Activated CD4-positive, alpha-beta T cell treated with anti-CD3 and anti-CD28 coated beads, Interleukin-10, Interleukin-2, amounts not matched to agents 100 ng/mL and 50 ng/mL, durations not matched to agents 16 hours and 8 hours (primary cell): Measurements from ENCODE around the gene LRRC4C.

Experiments
- DNase-seq: peaks from one replicate; pipeline ENCODE4 v3.0.0-alpha.2; 2020

Gene LRRC4C

DNA sequence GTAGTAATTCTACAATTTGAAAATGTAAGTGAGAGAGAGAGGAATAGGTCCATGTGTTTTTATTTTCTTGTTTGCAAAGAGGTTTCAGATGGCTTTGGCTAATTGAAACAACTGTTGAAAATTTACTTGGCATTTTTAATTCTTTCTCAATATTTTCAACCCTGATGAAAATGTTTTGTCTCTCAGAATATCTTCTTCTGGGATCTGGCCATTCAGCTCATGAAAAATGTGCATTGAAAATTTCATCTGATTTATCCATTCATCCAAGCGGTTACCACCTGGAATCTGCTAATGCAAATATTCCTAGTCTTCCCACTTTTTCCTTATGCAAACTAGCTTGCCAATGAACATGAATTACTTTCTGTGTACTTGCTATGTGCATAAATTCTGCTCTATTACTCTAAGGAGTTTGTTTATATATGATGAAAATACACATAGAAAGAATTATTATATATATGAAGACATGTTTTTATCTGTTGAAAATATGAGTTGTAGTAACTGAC lies 621.2 kb downstream of the LRRC4C start:
- no peak for DNase-seq

DNA sequence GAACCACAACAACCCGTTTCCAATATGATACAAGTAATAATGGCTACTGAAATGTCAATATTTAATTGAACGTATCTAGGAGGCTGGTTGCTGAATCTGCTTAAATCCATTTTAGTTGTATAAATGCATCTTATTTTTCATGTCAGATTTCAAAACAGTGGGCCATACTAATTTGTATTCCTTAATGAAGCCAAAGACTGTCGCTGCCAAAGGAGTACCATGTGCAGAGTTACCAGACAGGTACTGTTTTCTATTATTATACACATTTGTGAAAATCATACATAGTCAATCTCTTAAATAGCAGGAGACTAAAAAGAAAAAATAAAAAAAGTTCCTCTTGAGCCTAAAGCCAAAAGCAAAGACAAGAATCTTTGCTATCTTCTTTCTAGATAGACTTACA lies 632.3 kb downstream of the LRRC4C start:
- DNase-seq: no peak

DNA sequence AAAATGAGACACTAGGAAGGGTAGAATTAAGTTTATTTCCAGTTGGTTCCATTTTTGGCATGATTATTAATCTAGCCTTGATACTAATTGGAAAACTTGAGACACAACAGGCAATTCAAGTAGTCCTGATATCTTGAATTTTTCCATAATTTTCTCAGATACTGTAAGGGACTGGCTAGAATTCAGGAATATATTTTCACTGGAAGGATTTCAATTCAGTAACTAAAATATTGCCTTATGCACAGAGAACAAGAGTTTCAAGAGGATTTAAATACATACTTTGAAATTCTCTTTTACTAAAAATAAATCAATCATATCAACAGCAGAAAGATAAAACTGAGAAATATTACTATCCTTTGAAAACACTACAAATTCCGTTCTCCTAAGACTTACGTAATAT lies 632.9 kb downstream of the LRRC4C start:
- DNase-seq: no peak

DNA sequence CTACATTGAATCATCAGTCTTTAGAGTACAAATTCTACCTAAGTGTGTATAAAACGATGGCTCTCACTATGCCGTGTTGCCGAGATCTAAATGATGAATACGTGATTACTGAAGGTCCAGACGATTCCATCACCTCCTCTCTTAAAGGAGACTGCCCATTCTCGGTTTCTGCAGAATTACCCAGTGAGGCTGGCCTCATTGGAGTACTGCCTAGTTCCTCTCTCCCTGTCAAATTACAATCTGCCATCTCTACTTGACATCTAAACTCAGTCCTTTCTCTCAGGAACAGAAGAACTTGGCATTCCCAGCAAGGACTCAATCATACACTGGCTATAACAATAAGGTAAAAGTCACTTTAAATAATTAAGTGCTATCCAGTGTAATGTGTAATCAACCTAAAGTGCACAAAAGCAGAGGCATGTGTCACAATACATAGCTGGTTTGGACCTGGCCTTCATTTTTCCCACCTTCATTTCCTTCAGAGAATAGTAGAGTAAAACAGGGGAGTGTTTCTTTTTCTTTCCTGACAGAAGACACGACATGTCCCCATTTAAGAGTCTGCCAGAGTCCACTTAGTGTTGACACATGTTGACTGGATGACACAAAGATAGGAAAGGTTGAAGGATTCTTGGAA lies 634.1 kb downstream of the LRRC4C start:
- DNase-seq: no peak

DNA sequence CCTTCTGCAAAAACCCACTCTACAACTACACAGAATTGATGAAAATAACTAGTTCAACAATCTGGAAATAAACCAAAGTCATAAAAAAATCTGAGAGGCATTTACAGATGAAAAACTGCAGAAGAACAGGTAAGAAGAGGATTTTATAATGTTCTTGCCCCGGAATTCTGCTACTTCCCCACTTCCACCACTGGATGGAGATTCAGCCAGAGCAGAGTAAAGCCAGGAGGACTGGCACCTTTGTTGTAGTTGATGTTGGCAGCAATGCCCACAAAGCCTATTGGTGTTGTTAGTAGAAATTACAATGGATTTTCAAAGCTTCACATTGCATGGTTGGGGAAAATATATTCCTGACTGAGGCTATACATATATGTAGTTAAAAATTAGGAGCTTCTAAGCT lies 640.2 kb downstream of the LRRC4C start:
- DNase-seq: no peak

DNA sequence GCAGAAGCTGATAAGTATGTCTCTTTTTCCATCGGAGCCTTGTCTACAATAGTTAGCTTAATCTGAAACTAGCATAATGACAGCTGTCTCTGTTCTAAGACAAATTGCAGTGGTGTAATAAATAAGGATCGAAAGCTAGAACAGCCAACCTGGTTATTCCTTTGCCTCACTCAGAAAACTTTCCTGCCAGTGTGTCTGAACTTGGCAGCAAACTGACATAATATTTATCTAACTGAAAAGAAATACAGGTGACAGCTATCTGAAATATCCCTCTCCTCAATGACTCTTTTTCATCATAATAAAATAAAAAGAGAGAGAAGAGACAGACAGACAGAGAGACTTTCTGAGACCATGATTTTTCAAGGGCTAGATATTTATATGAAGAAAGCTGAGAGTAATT lies 642.5 kb downstream of the LRRC4C start:
- DNase-seq: no peak

DNA sequence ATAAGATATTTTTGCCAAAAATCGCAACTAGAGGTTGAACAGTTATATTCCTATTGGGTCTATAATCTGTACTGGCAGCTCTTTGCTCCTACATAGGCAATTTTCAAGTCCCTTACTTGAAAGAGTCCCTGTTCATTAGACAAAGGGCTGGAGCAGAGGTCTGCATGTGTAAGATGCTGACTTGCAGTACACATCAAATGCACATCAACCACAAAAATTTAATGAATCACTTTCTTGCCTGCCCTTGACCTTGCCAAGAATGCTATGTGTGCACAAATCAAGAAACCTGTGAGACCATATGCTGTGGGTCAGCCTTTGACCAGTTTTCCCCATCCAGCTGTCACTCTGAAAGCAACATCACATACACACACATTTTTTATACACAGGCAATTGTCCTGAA lies 661.5 kb downstream of the LRRC4C start:
- no peak for DNase-seq

DNA sequence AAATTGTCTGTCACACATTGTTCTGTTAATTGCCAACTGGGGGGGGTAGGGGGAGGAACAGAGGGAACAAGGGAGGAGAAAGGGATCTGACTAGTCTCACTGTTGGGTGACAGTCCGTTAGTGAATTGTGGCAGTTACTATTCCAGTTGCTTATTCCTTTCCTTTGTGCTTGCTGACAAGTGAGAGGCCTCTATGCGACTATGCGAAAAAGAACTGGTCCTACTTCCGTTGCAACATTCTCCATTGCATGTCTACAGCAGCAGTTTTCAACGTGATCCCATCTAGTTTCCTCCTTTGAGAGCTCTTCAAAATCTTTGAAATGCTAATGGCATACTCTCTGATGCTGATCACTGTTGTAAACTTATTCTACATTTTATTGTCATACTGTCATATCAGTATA lies 672.2 kb downstream of the LRRC4C start:
- DNase-seq: no peak

DNA sequence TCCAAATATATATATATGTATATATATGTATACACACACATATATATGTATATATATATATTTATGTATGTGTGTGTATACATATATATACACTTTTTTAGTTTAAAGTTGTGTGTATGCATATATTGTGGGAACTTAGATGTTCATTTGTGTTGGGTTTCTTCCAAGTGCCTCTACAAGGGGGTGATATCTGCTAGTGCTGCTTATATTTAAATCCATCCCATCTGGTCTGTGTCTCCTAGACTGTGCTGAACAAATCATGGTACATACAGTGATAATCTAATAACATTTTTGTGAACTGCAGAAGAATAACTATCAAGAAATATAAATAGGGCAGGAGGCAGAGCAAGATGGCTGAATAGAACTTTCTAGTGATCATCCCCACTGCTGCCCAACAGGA lies 696.4 kb downstream of the LRRC4C start:
- no peak for DNase-seq

DNA sequence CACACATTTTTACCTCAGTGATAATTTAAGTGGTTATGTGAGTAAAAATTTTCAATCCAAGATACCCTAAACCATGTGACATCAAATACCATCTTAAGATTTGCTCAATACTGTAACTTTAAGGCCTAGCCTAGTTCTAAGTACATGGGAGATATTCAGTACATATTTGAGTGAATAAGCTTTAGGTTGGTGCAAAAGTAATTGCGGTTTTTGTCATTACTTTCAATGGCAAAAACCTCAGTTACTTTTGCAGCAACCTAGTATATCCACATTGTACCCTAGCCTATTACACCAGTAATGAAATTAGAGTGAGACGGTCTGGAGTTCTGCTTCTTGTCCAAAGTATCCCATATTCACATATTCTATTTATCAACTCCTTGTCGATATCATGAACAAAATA lies 700.1 kb downstream of the LRRC4C start:
- no peak for DNase-seq

DNA sequence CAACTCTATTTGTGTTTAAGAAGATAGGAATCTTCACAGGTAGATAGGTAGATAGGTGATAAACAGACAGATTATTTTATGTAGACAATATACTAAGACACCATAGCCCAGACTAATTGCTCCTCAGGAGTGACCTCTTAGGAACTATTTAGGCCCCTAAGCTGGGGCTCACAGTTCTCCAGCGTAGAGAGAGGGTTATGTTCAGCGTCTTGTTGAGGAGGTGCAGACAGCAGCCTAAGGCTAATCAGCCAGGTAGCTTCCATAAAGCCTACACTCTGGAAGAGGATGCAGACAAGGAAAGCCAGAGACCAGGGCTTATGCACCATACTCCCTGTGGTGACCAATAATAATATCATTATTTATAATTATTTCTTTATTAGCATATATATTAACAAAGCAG lies 705.2 kb downstream of the LRRC4C start:
- no peak for DNase-seq

DNA sequence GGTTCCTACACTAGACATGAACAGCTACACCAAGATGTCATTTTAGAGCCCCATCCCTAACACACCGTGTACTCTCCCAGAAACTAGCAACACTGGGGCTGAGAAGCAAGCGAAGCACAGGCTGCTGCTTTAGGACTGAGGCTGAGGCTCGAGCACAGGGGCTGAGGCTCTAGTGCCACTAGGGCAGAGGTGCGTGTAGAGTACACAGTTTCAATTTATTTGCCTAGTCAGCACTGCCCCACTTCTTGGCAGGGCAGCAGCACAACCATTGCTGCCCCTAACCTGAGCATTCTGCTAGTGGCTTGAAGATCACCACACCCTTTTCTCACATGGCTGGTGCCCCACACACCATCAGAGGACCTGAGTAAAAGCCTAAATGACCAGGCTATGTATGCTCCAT lies 713.2 kb downstream of the LRRC4C start:
- no peak for DNase-seq

DNA sequence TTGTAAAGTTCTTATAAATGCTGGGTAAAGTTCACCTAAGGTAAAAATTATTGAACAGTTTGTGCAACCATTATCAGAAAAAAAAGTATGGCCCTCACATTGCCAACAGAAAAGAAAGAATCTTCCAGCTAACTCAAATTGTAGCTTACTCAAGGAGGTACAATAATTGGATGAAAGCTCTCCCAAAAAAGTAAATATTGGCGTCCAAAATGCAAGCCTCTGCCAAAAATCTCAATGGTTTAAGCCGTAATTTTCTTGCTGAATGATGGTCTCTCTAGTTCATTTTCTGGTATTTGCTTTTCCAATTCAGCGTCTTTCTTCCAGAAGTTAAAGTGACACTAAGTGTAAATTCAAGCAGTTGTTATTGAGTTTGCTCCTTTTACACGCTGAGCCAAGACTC lies 727.3 kb downstream of the LRRC4C start:
- no peak for DNase-seq

DNA sequence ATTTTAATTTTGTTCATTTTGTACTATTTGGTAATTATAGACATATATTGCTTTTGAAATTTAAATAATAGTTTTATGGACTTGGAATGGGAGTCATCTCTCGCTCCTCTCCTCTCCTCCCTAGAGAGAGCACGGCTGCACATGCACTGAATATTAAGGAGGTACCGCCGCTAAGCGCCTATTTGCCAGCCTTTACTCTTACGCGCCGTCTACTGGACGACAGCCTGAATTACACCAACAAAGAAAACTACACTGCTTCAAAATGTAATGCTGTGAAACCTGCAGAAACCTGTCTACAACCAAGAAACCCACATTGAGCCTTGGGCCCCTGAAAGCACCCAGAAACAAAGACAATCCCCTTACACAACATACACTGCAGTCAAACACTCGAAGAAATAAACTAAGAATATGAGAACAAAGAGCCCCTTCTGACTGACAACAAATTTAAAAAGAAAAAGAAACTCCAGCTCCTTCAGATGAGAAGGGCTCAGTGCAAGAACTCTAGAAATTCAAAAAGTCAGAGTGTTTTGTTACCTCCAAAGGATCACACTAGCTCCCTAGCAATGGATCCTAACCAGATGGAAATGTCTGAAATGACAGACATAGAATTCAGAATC lies 737.2 kb downstream of the LRRC4C start:
- peak; percentile 24 for DNase-seq

DNA sequence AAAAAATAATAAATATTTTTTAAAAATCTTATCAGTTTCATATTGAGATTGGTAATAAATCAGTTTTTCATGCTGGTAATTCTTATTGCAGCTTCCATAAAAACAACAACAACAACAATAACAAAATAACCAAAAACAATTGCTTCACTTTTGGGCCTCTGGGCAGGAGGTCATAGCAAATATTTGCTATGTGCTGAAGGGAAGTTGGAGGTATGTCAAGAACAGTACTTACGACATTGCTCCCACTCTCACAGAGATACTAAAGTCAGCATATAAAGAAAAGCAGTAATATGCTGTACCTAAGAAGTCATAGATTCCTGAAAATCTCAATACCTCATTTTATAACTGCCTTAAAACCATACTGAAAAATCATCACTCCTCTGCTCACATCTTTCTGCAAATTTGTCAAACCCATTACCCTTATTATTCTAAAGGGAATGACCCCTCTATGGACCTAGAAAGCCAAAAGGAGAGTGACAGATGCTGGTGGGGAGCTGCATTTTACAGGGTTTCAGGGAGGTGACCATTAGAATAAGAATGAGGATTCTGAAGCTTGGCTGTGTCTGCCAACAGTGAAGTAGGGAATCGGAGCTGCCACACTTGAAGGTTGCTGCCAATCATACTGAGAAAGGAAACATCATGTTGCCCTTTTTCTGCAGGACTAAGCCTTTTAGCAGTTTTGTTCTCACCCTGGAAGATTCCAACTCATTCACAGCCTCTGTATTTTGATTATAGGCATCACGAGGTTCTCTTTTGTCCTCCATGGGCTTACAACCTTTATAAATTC lies 742.9 kb downstream of the LRRC4C start:
- DNase-seq: no peak

DNA sequence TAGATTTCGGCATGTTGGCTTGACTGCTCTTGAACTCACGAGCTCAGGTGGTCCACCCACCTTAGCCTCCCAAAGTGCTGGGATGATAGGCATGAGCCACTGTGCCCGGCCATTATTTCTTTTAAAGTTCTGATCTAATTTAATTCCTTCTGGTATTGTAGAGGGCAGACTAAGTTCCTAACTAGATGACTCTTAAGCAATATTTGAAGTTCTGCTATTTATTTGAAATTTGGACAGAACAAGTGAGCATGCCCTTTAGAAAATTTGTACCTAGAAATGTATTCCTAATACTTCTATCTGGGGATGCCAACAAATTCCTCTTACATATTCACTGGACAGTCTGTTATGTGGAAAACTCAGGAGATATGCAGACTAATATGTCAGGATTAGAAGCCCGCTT lies 746.4 kb downstream of the LRRC4C start:
- no peak for DNase-seq

DNA sequence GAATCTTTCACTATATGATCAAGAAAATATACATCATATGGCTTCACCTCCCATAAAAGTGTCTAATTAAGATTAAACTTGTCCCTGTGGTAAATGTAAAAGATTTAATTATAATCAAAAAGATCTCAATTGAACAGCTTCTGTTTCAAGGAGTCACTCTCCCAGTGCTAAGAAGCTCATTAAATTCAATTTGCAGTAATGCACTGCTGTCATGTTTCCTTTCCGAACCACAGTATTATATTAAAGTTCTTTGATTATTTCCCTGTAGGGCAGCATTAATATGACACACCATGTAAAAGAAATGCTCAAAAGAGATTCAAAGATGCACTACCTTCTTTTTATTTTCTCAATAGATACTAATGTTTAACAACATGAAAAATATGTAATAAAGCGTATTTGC lies 758.4 kb downstream of the LRRC4C start:
- DNase-seq: no peak

DNA sequence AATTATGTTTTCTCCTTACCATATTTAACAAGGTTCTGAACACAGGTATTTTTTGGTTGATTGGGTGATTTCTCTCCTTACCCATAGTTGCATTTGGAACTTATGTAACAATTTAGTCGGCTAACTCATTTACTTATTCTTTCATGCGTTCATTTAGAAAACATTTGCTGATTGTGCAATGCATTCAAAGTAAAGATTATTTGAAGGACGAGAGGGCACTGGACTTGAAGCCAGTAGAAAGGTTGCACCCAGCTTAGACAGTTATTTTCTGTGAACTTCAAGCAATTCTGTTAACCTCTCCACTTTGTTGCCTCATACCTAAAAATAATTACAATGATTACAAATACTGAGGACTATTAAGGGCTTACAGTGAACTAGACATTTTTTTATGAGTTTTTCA lies 769.6 kb downstream of the LRRC4C start:
- DNase-seq: no peak

DNA sequence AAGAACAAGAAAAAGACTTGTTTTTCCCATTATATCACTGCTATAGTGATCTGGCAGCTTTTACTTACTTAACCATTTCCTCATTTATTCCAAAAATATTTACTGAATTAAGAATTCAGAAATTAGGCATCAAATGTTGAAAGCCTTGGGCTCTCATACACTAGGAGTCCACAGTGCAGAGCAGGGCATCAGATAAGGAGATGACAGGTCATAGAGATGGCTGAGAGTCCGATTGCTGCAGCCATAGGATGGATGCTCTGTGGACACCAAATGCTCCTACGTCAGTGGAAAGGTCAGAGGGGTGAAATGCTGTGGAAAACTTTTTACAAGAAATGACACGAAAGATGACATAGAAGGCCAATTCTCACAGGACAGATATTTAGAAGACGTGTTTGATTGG lies 771.1 kb downstream of the LRRC4C start:
- DNase-seq: no peak

DNA sequence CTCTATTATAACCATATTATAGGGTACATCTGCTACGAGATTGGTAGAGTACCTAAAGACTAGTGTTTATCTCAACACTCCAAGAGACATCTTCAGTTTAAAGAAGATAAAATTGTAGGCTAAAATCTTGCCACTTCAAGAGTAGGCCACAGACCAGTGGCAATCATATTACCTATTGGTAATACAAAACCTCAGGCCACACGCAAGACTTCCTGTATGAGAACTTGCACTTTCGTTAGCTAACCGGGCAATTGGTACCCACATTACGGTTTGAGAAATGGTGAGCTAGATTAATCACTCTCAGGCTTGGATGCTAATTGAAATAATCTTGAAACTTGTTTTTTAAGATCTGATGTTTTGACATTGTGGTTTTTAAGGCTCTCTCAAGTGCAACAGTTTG lies 772.7 kb downstream of the LRRC4C start:
- no peak for DNase-seq

DNA sequence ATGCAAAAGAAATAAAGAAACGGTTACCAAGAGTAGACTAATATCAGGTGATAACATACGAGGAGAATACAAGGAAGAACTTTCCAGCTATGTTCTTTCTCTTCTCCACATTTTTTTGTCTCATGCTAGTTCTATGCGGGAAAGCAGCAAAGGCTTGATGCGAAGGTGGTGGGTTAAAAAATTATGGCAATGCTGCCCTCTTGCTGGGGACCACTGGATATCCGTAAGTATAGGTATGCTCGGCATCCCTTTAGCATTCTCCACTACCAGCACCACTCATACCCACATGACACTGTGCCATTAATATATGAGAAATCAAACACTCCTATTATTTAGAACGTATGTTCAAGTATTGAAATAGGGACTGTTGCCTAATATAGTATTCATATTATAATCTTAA lies 776.4 kb downstream of the LRRC4C start:
- DNase-seq: no peak

DNA sequence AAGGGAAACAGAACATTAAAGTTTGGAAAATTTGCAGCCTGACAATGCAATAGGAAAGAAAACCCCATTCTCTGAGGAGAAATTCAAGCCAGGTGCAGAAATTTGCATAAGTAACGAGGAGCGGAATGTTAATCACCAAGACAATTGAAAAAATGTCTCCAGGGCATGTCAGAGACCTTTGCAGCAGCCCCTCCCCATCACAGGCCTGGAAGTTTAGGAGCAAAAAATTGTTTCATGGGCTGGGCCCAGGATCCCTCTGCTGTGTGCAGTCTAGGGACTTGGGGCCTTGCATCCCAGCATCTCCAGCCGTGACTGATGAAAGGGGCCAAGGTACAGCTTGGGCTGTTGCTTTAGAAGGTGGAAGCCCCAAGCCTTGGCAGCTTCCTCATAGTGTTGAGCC lies 780.2 kb downstream of the LRRC4C start:
- no peak for DNase-seq

DNA sequence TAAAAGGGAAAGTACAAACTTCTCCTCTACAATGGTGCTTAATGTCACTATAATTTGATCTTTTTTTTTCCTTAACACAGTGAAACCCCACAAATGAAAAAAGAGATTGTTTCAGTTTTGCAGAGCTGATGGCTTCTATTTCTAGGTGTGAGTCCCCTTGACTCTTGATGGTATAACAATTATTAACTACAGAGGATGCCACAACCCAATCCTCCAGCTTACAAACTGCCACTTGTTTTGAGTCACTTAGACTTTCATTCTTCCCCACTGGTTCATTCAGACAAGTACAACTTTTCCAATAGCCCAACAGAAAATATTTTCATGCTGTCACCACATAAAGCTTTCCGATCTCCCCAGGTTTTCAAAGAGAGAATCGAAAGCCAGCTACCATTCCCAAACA lies 812.2 kb downstream of the LRRC4C start:
- no peak for DNase-seq

DNA sequence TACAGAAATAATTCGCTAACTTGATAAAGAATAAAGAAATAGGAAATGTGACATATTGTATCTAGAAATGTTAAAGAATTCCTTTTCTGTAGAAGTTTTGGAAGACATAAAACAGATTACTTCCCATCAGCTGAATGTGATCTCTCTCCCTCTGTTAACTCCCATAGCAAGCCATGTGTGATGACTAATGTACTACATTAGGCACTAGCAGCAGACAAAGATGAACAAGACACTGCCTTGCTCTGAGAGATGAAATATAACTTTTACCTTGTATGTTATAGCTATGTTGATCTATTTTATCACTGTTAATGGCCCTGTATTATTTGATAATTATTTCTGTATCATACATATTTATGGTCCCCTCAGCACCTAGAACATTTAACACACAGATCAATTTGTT lies 817.2 kb downstream of the LRRC4C start:
- DNase-seq: no peak
